Effector memory CD8-positive, alpha-beta T cell (primary cell): ENCODE measurements around the gene SSBP3.

Experiments
- ATAC-seq: fragments of 150-1000 bp; cut with Tn5 transposase; replicated peaks from 2 replicates; pipeline ENCODE4 v1.10.0; 2021; ENCODE audit warnings: mild to moderate bottlenecking, moderate library complexity
- DNase-seq, 3 experiments: peaks; one replicate each; pipeline ENCODE4 v3.0.0; 2021
- H3K27ac Mint-ChIP-seq, 2 donors: one replicate each; pipeline ENCODE4 v1.8.0; 2022; ENCODE audit warnings: mild to moderate bottlenecking in 2 of 2, mixed read lengths in 2 of 2, moderate library complexity in 2 of 2
- H3K27me3 Mint-ChIP-seq, 2 donors: one replicate each; pipeline ENCODE4 v1.8.0; 2022; ENCODE audit warnings: mixed read lengths in 2 of 2
- H3K36me3 Mint-ChIP-seq: one replicate; pipeline ENCODE4 v1.8.0; 2022; ENCODE audit warnings: mild to moderate bottlenecking, moderate library complexity, mixed read lengths; ENCODE audit not compliant: insufficient read depth
- H3K4me1 Mint-ChIP-seq, 2 donors: one replicate each; pipeline ENCODE4 v1.8.0; 2022; ENCODE audit warnings: low read depth in 2 of 2, mixed read lengths in 2 of 2
- H3K4me3 Mint-ChIP-seq, 2 donors: one replicate each; pipeline ENCODE4 v1.8.0; 2022; ENCODE audit warnings: mild to moderate bottlenecking in 2 of 2, mixed read lengths in 2 of 2, moderate library complexity in 2 of 2
- H3K9me3 Mint-ChIP-seq, 2 donors: one replicate each; pipeline ENCODE4 v1.8.0; 2022; ENCODE audit warnings: mixed read lengths in 2 of 2

Gene SSBP3

GRCh38 chr1:54342742-54343687 is 63.2 kb downstream of the SSBP3 start:
- H3K27ac Mint-ChIP-seq = peak overlapping the region; percentile 61 to 74
- no peak overlapping the region for H3K4me3 Mint-ChIP-seq
- no peaks in the 10 kb centered on the region for H3K9me3 Mint-ChIP-seq
- H3K27me3 Mint-ChIP-seq = no peaks in the 10 kb centered on the region
- DNase-seq = no peak
- H3K36me3 Mint-ChIP-seq = peaks cover 6% of the 10 kb centered on the region
- no peak for ATAC-seq
- H3K4me1 Mint-ChIP-seq = peaks cover 48 to 61% of the 10 kb centered on the region in 2 donors

GRCh38 chr1:54342288-54342687 is 63.9 kb downstream of the SSBP3 start:
- Mint-ChIP-seq H3K27me3 (no peaks in the 10 kb centered on the region), H3K36me3 (peaks cover 13% of the 10 kb centered on the region), H3K4me1 (peaks cover 48 to 59% of the 10 kb centered on the region in 2 donors), H3K27ac (peak overlapping the region in 1 of 2 donors; percentile 61), H3K4me3 (no peak overlapping the region), H3K9me3 (no peaks in the 10 kb centered on the region)
- ATAC-seq = no peak
- no peak for DNase-seq

GRCh38 chr1:54341763-54342162 is 64.4 kb downstream of the SSBP3 start:
- ATAC-seq (no peak), DNase-seq (no peak)
- H3K4me1 Mint-ChIP-seq = peaks cover 52 to 62% of the 10 kb centered on the region in 2 donors
- H3K27me3 Mint-ChIP-seq = no peaks in the 10 kb centered on the region
- no peak overlapping the region for H3K4me3 Mint-ChIP-seq
- peak overlapping the region; percentile 36 to 87 for H3K27ac Mint-ChIP-seq
- peaks cover 14% of the 10 kb centered on the region for H3K36me3 Mint-ChIP-seq
- no peaks in the 10 kb centered on the region for H3K9me3 Mint-ChIP-seq

- Mint-ChIP-seq H3K27me3 (no peaks in the 10 kb centered on the region), H3K27ac (peak overlapping the region; percentile 36 to 87), H3K4me1 (peaks cover 57 to 69% of the 10 kb centered on the region in 2 donors), H3K36me3 (peaks cover 14% of the 10 kb centered on the region), H3K9me3 (no peaks in the 10 kb centered on the region), H3K4me3 (no peak overlapping the region)
- DNase-seq (no peak), ATAC-seq (no peak)
Observed at GRCh38 chr1:54340878-54341277, 65.3 kb downstream of the SSBP3 start.

- no peaks in the 10 kb centered on the region for H3K9me3 Mint-ChIP-seq
- peak overlapping the region in 1 of 2 donors; percentile 36 for H3K27ac Mint-ChIP-seq
- no peak overlapping the region for H3K4me3 Mint-ChIP-seq
Observed at GRCh38 chr1:54340434-54340833, 65.8 kb downstream of the SSBP3 start.

GRCh38 chr1:54339126-54339525 is 67.1 kb downstream of the SSBP3 start:
- ATAC-seq (no peak), DNase-seq (no peak)
- H3K4me1 Mint-ChIP-seq = peaks cover 53 to 73% of the 10 kb centered on the region in 2 donors
- peaks cover 14% of the 10 kb centered on the region for H3K36me3 Mint-ChIP-seq
- no peaks in the 10 kb centered on the region for H3K27me3 Mint-ChIP-seq
- H3K27ac Mint-ChIP-seq = peak overlapping the region; percentile 81 to 83
- no peaks in the 10 kb centered on the region for H3K9me3 Mint-ChIP-seq
- no peak overlapping the region for H3K4me3 Mint-ChIP-seq

More at GRCh38 chr1:54340434-54340833, 65.8 kb downstream of the SSBP3 start:
- Mint-ChIP-seq H3K27me3 (no peaks in the 10 kb centered on the region), H3K4me1 (peaks cover 58 to 72% of the 10 kb centered on the region in 2 donors), H3K36me3 (peaks cover 14% of the 10 kb centered on the region)
- ATAC-seq (no peak), DNase-seq (no peak)

GRCh38 chr1:54338464-54338863 is 67.7 kb downstream of the SSBP3 start:
- Mint-ChIP-seq H3K9me3 (no peaks in the 10 kb centered on the region), H3K36me3 (peaks cover 10% of the 10 kb centered on the region), H3K4me3 (no peak overlapping the region), H3K27me3 (no peaks in the 10 kb centered on the region), H3K27ac (peak overlapping the region; percentile 54 to 83), H3K4me1 (peaks cover 49 to 70% of the 10 kb centered on the region in 2 donors)
- DNase-seq (no peak), ATAC-seq (no peak)

GRCh38 chr1:54337928-54338327 is 68.3 kb downstream of the SSBP3 start:
- Mint-ChIP-seq H3K27me3 (no peaks in the 10 kb centered on the region), H3K4me1 (peaks cover 49 to 71% of the 10 kb centered on the region in 2 donors), H3K9me3 (no peaks in the 10 kb centered on the region), H3K36me3 (peaks cover 10% of the 10 kb centered on the region), H3K27ac (peak overlapping the region; percentile 54 to 83), H3K4me3 (no peak overlapping the region)
- DNase-seq = no peak
- ATAC-seq = no peak

GRCh38 chr1:54337034-54337433 is 69.2 kb downstream of the SSBP3 start:
- Mint-ChIP-seq H3K9me3 (no peaks in the 10 kb centered on the region), H3K4me3 (no peak overlapping the region), H3K27me3 (no peaks in the 10 kb centered on the region), H3K4me1 (peaks cover 53 to 76% of the 10 kb centered on the region in 2 donors), H3K36me3 (peaks cover 10% of the 10 kb centered on the region), H3K27ac (peak overlapping the region in 1 of 2 donors; percentile 62)
- DNase-seq = no peak
- no peak for ATAC-seq

GRCh38 chr1:54336116-54336515 is 70.1 kb downstream of the SSBP3 start:
- Mint-ChIP-seq H3K4me1 (peaks cover 54 to 78% of the 10 kb centered on the region in 2 donors), H3K9me3 (no peaks in the 10 kb centered on the region)
- ATAC-seq = no peak

GRCh38 chr1:54335755-54336108 is 70.5 kb downstream of the SSBP3 start:
- ATAC-seq (no peak), DNase-seq (no peak)
- Mint-ChIP-seq H3K27ac (peak overlapping the region; percentile 62 to 69), H3K9me3 (no peaks in the 10 kb centered on the region), H3K4me3 (no peak overlapping the region), H3K36me3 (peaks cover 12% of the 10 kb centered on the region), H3K27me3 (no peaks in the 10 kb centered on the region), H3K4me1 (peaks cover 55 to 81% of the 10 kb centered on the region in 2 donors)

More at GRCh38 chr1:54336116-54336515, 70.1 kb downstream of the SSBP3 start:
- Mint-ChIP-seq H3K27me3 (no peaks in the 10 kb centered on the region), H3K4me3 (no peak overlapping the region), H3K36me3 (peaks cover 12% of the 10 kb centered on the region), H3K27ac (peak overlapping the region in 1 of 2 donors; percentile 62)
- no peak for DNase-seq

GRCh38 chr1:54335011-54335754 is 71.0 kb downstream of the SSBP3 start:
- no peak overlapping the region for H3K4me3 Mint-ChIP-seq
- no peak for DNase-seq
- peaks cover 12% of the 10 kb centered on the region for H3K36me3 Mint-ChIP-seq
- H3K27ac Mint-ChIP-seq = peak overlapping the region; percentile 49 to 69
- H3K27me3 Mint-ChIP-seq = no peaks in the 10 kb centered on the region
- peaks cover 58 to 81% of the 10 kb centered on the region in 2 donors for H3K4me1 Mint-ChIP-seq
- H3K9me3 Mint-ChIP-seq = no peaks in the 10 kb centered on the region
- no peak for ATAC-seq

GRCh38 chr1:54332781-54333585 is 73.2 kb downstream of the SSBP3 start:
- peak overlapping the region in 1 of 2 donors; percentile 16 for H3K4me3 Mint-ChIP-seq
- H3K9me3 Mint-ChIP-seq = no peaks in the 10 kb centered on the region
- peak overlapping the region; percentile 3 to 84 for H3K27ac Mint-ChIP-seq
- no peaks in the 10 kb centered on the region for H3K27me3 Mint-ChIP-seq
- no peak for ATAC-seq
- peaks cover 10% of the 10 kb centered on the region for H3K36me3 Mint-ChIP-seq
- DNase-seq = no peak
- H3K4me1 Mint-ChIP-seq = peaks cover 53 to 73% of the 10 kb centered on the region in 2 donors
